Renal cortex interstitium (tissue), 11 donors: ENCODE data around the gene ATG2A. TPM values are rescaled to one million over a fixed set of nuclear protein-coding genes. Genes with fewer than 3 reads are reported as not detected.

Source experiments
- DNase-seq, 11 donors: peaks; one replicate each; pipeline ENCODE4 v3.0.0-alpha.2; 2013; ENCODE audit warnings: low read depth in 9 of 11, low spot score in 4 of 11; ENCODE audit errors: extremely low read depth in 1 of 11
- polyA plus RNA-seq, 3 donors: library from polyadenylated mRNA; unstranded; fragments of 120-200 nt; gene quantifications; one replicate each; pipeline ENCODE4 v1.2.1, GENCODE V29; 2013; ENCODE audit not compliant: insufficient read length in 3 of 3

ATG2A gene
- polyA plus RNA-seq, 3 donors = 16.7 to 25.3 (median 21.7) TPM

- DNase-seq = no peak
Measured at GRCh38 chr11:64863391-64864060, 53.5 kb downstream of the ATG2A start.

- no peak for DNase-seq
Measured at GRCh38 chr11:64862987-64863390, 54.0 kb downstream of the ATG2A start.

- DNase-seq = no peak
Measured at GRCh38 chr11:64861227-64861975, 55.6 kb downstream of the ATG2A start.

- DNase-seq = no peak
Measured at GRCh38 chr11:64859542-64860414, 57.2 kb downstream of the ATG2A start.

- no peak for DNase-seq
Measured at GRCh38 chr11:64858467-64859263, 58.3 kb downstream of the ATG2A start.

- no peak for DNase-seq
Measured at GRCh38 chr11:64857485-64857884, 59.5 kb downstream of the ATG2A start.

GRCh38 chr11:64856382-64857227 lies 60.4 kb downstream of the ATG2A start:
- no peak for DNase-seq

- no peak for DNase-seq
Measured at GRCh38 chr11:64855596-64856304, 61.3 kb downstream of the ATG2A start.

GRCh38 chr11:64854534-64855502 lies 62.2 kb downstream of the ATG2A start:
- no peak for DNase-seq

- no peak for DNase-seq
Measured at GRCh38 chr11:64854157-64854533, 62.9 kb downstream of the ATG2A start.

- no peak for DNase-seq
Measured at GRCh38 chr11:64853709-64854108, 63.3 kb downstream of the ATG2A start.

GRCh38 chr11:64852804-64853509 lies 64.1 kb downstream of the ATG2A start:
- no peak for DNase-seq

- DNase-seq = no peak
Measured at GRCh38 chr11:64851831-64852351, 65.1 kb downstream of the ATG2A start.

GRCh38 chr11:64850979-64851567 lies 65.9 kb downstream of the ATG2A start:
- DNase-seq = no peak
